GM12873 (cell line): ENCODE measurements around the gene PDE4D.

Source experiments
- TF ChIP-seq, protein P1 (sequence below): IDR thresholded peaks from 2 replicates; pipeline ENCODE4 v1.5.1; 2012; ENCODE audit warnings: low read depth, mild to moderate bottlenecking, moderate library complexity, low read length, control low read depth; ENCODE audit not compliant: insufficient read depth; ENCODE audit errors: missing control alignments

The PDE4D gene

DNA sequence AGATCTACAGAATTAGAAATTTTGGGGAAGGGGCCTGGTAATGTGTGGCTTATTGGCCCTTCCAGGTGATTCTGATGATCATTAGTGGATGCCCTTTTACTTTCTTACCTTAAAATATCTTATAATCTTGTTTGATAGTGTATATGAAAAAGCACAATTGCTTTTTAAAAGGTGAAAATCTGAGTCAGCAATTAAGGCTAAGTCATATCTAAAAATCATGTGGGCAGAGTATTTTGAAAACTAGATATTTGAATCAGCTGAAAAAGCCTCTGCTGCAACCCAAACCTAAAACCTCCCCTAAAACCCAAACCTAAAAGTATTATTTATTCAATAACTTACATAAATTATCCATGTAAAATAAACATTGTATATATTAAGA is 359.8 kb downstream of the PDE4D start:
- TF ChIP-seq, protein P1, sequence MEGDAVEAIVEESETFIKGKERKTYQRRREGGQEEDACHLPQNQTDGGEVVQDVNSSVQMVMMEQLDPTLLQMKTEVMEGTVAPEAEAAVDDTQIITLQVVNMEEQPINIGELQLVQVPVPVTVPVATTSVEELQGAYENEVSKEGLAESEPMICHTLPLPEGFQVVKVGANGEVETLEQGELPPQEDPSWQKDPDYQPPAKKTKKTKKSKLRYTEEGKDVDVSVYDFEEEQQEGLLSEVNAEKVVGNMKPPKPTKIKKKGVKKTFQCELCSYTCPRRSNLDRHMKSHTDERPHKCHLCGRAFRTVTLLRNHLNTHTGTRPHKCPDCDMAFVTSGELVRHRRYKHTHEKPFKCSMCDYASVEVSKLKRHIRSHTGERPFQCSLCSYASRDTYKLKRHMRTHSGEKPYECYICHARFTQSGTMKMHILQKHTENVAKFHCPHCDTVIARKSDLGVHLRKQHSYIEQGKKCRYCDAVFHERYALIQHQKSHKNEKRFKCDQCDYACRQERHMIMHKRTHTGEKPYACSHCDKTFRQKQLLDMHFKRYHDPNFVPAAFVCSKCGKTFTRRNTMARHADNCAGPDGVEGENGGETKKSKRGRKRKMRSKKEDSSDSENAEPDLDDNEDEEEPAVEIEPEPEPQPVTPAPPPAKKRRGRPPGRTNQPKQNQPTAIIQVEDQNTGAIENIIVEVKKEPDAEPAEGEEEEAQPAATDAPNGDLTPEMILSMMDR, result no peak

DNA sequence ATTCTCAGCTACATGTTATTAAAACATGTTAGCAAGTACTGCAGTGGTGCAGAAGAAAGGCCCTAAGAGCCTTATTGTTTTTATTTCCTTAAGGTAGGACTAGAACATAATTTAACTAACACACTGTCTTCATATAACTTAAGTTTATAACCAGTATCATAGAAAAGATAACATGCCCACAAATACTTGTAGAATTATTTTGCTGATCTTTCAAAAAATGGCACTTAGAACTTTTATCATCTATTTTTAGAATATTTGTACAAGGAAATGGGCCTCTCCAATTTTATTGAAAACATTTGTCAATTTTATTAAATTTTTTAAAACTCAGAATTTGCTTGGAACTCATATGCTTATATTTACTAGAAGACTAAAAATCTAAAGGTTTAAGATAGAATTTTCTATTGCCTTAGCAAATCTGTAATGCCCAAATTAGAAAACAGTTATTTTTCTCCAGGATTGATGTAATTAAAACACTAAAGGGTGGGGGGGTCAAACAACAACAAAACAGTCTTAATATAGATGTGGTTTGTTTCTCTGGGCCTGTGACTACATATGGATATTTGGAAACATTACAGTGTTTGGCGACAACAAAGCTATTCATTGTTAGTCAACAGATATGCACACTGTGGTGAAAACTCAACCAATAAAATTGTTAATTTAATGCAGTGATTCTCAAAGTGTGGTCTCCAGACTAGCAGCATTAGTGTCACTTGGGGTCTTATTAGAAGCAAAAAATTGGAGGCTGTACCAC is 360.4 kb downstream of the PDE4D start:
- TF ChIP-seq, protein P1, result no peak

DNA sequence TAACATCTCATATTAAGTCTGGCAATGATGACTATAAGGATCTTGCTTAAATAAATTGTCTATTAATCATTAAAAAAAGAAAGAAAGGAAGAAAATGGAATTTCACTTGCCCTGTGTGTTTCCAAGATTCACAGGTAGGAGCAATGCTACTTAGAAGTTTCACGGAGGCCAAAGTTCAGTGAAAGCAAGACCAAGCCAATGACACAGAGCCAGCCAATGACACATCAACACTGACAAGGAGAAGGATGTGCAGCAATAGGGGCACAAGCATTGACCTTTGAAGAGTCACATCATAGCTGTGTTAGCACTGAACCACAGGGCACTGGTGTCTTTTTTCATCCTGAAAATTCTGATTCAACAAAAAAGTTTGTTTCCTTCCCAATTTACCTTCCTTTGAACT is 364.3 kb downstream of the PDE4D start:
- TF ChIP-seq, protein P1, result no peak

DNA sequence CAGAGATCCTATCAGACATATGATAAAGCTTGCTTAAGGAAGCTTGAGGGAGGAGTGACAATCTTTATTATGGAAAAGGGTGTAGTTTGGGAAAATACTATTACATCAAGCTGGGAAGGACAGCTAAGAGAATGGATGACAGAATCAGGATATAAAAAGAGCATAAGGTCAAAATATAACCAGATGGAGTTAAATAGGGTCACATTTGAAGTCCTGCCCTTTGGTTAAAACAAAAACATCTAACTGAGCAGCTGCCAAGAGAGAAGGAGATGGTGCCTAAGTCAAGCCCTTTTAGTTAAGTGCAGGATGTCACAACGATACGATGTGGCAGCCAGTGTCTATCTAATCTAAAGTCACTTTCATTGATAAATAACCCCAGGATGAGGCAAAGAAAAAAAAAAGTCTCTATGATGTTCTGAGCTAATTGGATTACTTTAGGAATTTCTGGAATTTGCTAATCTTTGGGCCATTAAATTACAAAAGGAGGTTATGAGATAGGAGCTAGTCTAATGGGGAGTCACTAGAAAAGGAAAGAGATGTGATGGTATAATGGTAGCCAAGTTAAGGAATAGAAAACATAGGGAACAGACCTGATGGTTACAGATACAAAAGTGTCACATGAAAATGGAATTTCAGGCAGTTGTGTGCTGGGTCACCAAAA is 365.2 kb downstream of the PDE4D start:
- TF ChIP-seq, protein P1, result no peak

DNA sequence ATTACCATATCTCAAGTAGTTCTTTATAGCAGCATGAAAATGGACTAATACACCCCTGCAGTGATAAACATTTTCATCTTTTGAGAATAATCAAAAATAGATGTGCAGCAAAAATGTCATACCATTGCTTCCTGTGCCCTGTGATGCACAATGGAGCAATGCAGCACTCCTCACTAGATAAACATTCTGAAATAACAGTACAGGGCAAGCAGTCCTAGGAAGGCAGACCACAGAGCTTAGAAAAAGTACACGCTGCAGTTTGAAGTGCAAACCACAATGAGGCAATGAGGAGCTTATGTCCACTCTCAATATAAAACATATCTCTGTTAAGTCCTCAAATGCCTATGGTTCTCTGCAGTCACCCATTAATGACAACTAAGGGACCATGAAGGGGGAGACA is 367.6 kb downstream of the PDE4D start:
- TF ChIP-seq, protein P1, result no peak

DNA sequence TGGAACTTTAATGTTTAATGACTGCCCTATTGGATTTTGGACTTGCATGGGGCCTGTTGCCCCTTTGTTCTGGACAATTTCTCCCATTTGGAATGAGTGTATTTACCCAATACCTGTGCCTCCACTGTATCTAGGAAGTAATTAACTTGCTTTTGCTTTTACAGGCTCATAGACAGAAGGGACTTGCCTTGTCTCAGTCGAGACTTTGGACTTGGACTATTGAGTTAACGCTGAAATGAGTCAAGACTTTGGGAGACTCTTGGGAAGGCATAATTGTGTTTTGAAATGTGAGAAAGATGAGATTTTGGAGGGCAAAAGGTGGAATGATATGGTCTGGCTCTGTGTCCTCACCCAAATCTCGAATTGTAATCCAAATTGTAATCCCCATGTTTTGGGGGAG is 368.2 kb downstream of the PDE4D start:
- TF ChIP-seq, protein P1, result no peak

DNA sequence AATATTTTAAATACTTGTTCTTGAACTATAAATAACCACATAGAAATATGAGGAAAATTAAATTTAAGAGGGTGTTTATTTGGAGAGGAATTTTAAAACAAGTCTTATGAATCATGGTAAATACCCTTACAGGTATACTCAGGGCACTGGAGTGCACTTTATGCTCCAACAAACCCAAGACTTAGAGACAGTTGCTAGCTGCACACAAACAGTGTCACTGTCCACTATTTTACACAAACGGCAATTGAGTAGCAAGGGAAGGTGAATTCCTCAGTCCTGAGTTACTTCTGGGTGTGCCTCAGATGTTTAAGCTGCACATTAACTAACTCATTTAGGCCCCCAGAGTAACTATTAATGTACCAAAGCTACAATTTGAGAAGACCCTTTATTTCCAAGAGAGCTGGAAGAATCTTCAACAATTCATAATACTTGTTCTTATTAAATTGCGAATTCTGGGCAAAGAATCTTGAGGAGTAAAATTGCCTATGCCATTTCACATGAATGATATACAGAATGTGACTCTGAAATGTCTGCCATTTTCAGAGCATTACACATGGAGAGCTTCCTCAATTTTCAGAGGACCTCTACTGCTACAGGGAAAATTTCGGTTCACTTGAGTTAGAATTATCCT is 371.2 kb downstream of the PDE4D start:
- TF ChIP-seq, protein P1, result no peak
